ENCODE measurements around the gene CDHR5. TPM values are rescaled to one million over a fixed set of nuclear protein-coding genes. Genes with fewer than 3 reads are reported as not detected.

CDHR5 gene
- total and polyA plus RNA-seq, 9 of the 15 experiments (the other 6 are each of a cell fraction or from before 2014, with no cell fraction given): 0.16 TPM; not detected in 8

- no peak for TF ChIP-seq REST (IDR thresholded peaks at IDR 0.05; ENCODE audit: borderline replicate concordance)
- peak; percentile 25; the same call in 1 of the 2 replicates for TF ChIP-seq REST (CRISPR knock-in tag; IDR thresholded peaks at IDR 0.05; ENCODE audit: low read depth)
- no peak for TF ChIP-seq ZNF507 (tag; conservative IDR thresholded peaks at IDR 0.05)
- TF ChIP-seq KAT7 (CRISPR knock-in tag; IDR thresholded peaks at IDR 0.05; ENCODE audit: borderline replicate concordance): peak; percentile 66; the same call in 1 of the 2 replicates
- TF ChIP-seq CHD7 (IDR thresholded peaks at IDR 0.05; ENCODE audit: low read depth, low read length): no peak
- no peak for TF ChIP-seq ATF1 (CRISPR knock-in tag; IDR thresholded peaks at IDR 0.05)
- TF ChIP-seq ATF1 (tag; IDR thresholded peaks at IDR 0.05): 0 out of 2 replicates have a peak, but pooled peaks have one; percentile 10
These were observed 49.3 kb downstream of the CDHR5 start (continued) for GRCh38 chr11:575313-575995.
